Thyroid gland (tissue), 4 donors: ENCODE data around the gene LZTS2.

ENCODE experiments used
- POLR2A ChIP-seq, 2 donors: fragments of 450-650 bp; IDR thresholded peaks; one replicate each; pipeline ENCODE4 v1.6.1; 2017; ENCODE audit warnings: antibody characterized with exemption in 2 of 2, mild to moderate bottlenecking in 2 of 2, moderate library complexity in 1 of 2
- TF ChIP-seq, protein P1 (sequence below), 6 experiments: fragments of 200-600 bp in 3 of 6; fragments of 450-650 bp in 3 of 6; sonication (generic) in 3 of 6; IDR thresholded peaks; one replicate each; pipeline ENCODE4 v1.5.1; 2016 to 2019; ENCODE audit warnings: antibody characterized with exemption in 6 of 6, mild to moderate bottlenecking in 2 of 6, inconsistent platforms in 1 of 6, moderate library complexity in 1 of 6

DNA sequence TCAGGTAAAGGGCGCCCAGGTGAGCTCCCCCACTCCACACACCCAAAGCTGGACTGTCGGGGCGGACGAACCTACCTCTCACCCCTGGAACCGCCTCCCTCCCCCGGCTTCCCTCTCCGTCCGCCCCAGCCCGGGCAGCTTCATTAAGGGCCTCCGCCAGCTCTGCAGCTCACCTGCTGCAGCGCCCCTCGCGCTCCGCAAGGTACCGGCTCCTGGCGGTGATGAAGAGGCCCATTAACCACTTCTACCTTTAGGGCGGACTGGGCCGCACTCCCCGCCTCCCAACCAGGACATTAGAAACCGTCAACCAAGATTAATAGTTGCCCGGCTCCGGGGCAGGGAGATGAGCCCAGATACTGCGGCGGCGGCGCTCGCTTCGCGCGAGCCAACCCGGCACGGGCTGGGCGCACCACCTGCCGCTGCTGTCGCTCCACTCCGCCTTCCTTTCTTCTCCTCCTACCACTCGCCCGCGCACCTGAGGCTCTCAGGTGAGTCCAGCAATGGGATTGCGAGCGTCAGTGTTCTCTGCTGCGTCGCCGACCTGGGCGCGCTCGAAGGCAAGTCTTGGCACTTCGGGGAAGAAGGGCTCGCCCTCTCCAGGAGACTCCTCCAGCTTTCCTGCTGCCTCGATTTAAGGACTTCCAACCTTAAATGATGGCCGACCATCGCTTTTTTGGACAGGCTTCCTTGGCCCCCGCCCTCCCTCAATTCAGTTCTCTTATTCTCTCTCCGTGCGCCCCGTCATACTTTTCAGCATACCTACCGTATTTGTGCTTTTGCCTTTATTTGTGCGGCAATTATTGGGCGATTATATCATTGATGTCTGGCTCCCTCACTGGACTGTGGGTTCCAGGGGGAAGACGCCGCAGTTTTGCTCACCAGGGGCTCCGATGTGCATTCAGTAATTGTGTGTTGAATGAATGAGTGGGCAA lies 48.6 kb downstream of the LZTS2 start:
- TF ChIP-seq, protein P1, sequence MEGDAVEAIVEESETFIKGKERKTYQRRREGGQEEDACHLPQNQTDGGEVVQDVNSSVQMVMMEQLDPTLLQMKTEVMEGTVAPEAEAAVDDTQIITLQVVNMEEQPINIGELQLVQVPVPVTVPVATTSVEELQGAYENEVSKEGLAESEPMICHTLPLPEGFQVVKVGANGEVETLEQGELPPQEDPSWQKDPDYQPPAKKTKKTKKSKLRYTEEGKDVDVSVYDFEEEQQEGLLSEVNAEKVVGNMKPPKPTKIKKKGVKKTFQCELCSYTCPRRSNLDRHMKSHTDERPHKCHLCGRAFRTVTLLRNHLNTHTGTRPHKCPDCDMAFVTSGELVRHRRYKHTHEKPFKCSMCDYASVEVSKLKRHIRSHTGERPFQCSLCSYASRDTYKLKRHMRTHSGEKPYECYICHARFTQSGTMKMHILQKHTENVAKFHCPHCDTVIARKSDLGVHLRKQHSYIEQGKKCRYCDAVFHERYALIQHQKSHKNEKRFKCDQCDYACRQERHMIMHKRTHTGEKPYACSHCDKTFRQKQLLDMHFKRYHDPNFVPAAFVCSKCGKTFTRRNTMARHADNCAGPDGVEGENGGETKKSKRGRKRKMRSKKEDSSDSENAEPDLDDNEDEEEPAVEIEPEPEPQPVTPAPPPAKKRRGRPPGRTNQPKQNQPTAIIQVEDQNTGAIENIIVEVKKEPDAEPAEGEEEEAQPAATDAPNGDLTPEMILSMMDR (IDR thresholded peaks at IDR 0.05) = no peak
- TF ChIP-seq POLR2A (IDR thresholded peaks at IDR 0.05) = no peak
